Peyer's patch (tissue), 4 donors: ENCODE results near the gene MAPK1IP1L.

ENCODE experiments used
- POLR2A ChIP-seq, 2 donors: fragments of 450-650 bp; IDR thresholded peaks; one replicate each; pipeline ENCODE4 v1.5.1; 2017; ENCODE audit warnings: antibody characterized with exemption in 2 of 2, mild to moderate bottlenecking in 2 of 2, moderate library complexity in 2 of 2
- TF ChIP-seq, protein P1 (sequence below), 6 experiments: fragments of 450-650 bp in 4 of 6; fragments of 200-600 bp in 2 of 6; sonication (generic) in 1 of 6; IDR thresholded peaks; one replicate each; pipeline ENCODE4 v1.5.1; 2017 to 2019; ENCODE audit warnings: antibody characterized with exemption in 6 of 6, mild to moderate bottlenecking in 3 of 6, moderate library complexity in 1 of 6

GRCh38 chr14:55115460-55115859 is 64.0 kb downstream of the MAPK1IP1L start:
- TF ChIP-seq, protein P1, sequence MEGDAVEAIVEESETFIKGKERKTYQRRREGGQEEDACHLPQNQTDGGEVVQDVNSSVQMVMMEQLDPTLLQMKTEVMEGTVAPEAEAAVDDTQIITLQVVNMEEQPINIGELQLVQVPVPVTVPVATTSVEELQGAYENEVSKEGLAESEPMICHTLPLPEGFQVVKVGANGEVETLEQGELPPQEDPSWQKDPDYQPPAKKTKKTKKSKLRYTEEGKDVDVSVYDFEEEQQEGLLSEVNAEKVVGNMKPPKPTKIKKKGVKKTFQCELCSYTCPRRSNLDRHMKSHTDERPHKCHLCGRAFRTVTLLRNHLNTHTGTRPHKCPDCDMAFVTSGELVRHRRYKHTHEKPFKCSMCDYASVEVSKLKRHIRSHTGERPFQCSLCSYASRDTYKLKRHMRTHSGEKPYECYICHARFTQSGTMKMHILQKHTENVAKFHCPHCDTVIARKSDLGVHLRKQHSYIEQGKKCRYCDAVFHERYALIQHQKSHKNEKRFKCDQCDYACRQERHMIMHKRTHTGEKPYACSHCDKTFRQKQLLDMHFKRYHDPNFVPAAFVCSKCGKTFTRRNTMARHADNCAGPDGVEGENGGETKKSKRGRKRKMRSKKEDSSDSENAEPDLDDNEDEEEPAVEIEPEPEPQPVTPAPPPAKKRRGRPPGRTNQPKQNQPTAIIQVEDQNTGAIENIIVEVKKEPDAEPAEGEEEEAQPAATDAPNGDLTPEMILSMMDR (IDR thresholded peaks at IDR 0.05), result no peak
- TF ChIP-seq POLR2A (IDR thresholded peaks at IDR 0.05), result no peak
